Neural cell (in vitro differentiated cells): ENCODE results near the gene NPM1.

Experiments
- CTCF ChIP-seq: fragments of 450-650 bp; IDR thresholded peaks from 2 replicates; pipeline ENCODE4 v1.5.1; 2014; ENCODE audit warnings: antibody characterized with exemption, mild to moderate bottlenecking, moderate library complexity; ENCODE audit not compliant: poor library complexity, severe bottlenecking
- EP300 ChIP-seq: fragments of 450-650 bp; conservative IDR thresholded peaks from 2 replicates; pipeline ENCODE4 v1.6.1; 2014; ENCODE audit warnings: antibody characterized with exemption, mild to moderate bottlenecking, moderate library complexity; ENCODE audit not compliant: poor library complexity, severe bottlenecking
- EZH2 ChIP-seq: fragments of 200-600, 300-800 bp; shearing (Covaris generic), sonication (generic); IDR thresholded peaks from 2 replicates; pipeline ENCODE4 v1.6.1; 2014; ENCODE audit warnings: antibody characterized with exemption, low read length, borderline replicate concordance, mild to moderate bottlenecking; ENCODE audit not compliant: insufficient read depth, poor library complexity, severe bottlenecking
- POLR2AphosphoS5 ChIP-seq: IDR thresholded peaks from 2 replicates; pipeline ENCODE4 v1.6.1; 2012
- RAD21 ChIP-seq: fragments of 450-650 bp; conservative IDR thresholded peaks from 2 replicates; pipeline ENCODE4 v1.6.1; 2014; ENCODE audit warnings: antibody characterized with exemption, mild to moderate bottlenecking, moderate library complexity
- TAF1 ChIP-seq: IDR thresholded peaks from 2 replicates; pipeline ENCODE4 v1.6.1; 2012; ENCODE audit warnings: low read depth

- TF ChIP-seq EZH2 (no peak), CTCF (no peak), TAF1 (no peak), EP300 (no peak), POLR2AphosphoS5 (no peak), RAD21 (no peak)
Measured at GRCh38 chr5:171425596-171426244, 38.1 kb downstream of the NPM1 start.
